Measurements from ENCODE around the gene C16orf54. TPM values are rescaled to one million over a fixed set of nuclear protein-coding genes. Genes with fewer than 3 reads are reported as not detected.
"Not testable (repeated sequence)": the region's sequence is repeated elsewhere in the genome, so short reads cannot be mapped to it uniquely, and the experiment has no call there.

C16orf54 gene
- total RNA-seq, 3 donors from 2014 or later: 1.6 to 3.4 (median 1.7) TPM

DNA sequence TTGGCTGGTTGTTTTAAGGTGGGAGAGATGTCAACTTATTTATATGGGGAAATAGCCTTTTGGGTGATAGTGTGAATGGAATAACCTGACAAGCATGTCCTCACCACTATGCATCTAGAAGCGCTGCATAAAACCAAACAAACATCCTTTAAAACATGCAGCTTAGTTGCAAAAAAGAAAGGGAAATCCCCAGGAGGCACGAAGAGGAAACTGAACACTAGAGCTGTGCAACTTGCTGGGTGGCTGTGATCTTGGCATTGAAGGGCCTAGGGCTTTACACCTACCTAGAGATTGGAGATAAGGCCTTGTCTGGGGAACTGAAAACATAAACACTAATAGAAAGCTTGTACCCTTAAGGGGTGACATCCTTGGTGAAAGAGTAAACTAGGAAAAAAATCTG is 7.3 kb downstream of the C16orf54 start:
- intact Hi-C loops (cut with DNase I, micrococcal nuclease): no loop called here
- Histone ChIP-seq H3K36me3 (ENCODE audit: low read depth) (no peaks in the 10 kb centered on the region), H3K9me3 (no peaks in the 10 kb centered on the region), H3K4me3 (no peak overlapping the region), H3K4me1 (ENCODE audit: low read depth) (peaks cover 47% of the 10 kb centered on the region)
- ATAC-seq: peak; percentile 76
- DNase-seq: no peak
- TF ChIP-seq, protein P1, sequence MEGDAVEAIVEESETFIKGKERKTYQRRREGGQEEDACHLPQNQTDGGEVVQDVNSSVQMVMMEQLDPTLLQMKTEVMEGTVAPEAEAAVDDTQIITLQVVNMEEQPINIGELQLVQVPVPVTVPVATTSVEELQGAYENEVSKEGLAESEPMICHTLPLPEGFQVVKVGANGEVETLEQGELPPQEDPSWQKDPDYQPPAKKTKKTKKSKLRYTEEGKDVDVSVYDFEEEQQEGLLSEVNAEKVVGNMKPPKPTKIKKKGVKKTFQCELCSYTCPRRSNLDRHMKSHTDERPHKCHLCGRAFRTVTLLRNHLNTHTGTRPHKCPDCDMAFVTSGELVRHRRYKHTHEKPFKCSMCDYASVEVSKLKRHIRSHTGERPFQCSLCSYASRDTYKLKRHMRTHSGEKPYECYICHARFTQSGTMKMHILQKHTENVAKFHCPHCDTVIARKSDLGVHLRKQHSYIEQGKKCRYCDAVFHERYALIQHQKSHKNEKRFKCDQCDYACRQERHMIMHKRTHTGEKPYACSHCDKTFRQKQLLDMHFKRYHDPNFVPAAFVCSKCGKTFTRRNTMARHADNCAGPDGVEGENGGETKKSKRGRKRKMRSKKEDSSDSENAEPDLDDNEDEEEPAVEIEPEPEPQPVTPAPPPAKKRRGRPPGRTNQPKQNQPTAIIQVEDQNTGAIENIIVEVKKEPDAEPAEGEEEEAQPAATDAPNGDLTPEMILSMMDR (IDR thresholded peaks at IDR 0.05): no peak

DNA sequence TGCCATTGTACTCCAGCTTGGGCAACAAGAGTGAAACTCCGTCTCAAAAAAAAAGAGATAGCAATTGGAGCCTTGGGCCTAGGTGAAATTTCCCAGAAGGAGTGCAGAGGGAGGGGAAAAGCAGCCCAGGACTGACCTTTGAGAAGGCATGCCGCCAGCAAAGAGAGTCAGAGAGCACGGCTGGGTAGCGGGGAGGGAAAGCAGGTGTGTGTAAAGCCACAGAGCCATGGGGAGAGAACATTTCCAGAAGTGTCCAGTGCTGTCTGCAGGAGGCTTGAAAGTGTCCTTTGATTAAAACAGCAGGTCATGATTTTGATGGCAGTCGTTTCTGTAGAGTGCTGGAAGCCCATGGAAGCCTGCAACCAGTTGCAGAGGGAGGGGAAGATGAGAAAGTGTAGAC is 8.1 kb downstream of the C16orf54 start:
- TF ChIP-seq, protein P1 (IDR thresholded peaks at IDR 0.05): no peak
- Histone ChIP-seq H3K36me3 (ENCODE audit: low read depth) (no peaks in the 10 kb centered on the region), H3K4me1 (ENCODE audit: low read depth) (peaks cover 39% of the 10 kb centered on the region), H3K4me3 (no peak overlapping the region), H3K9me3 (no peaks in the 10 kb centered on the region)
- intact Hi-C loops (cut with DNase I, micrococcal nuclease): no loop called here
- ATAC-seq (peak; percentile 15), DNase-seq (no peak)

DNA sequence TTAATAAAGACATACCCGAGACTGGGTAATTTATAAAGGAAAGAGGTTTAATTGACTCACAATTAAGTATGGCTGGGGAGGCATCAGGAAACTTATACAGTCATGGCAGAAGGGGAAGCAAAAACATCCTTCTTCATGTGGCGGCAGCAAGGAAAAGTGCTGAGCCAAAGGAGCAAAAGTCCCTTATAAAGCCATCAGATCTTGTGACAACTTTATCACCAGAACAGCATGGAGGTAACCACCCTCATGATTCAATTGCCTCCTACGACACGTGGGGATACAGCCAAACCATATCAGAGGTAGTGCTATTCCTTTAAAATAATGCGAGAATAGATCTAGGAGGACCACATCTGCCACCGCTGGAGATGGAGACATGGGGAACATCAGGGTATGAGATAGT is 9.0 kb downstream of the C16orf54 start:
- DNase-seq: peak in 1 of 3 donors; percentile 74
- H3K9me3 ChIP-seq: no peaks in the 10 kb centered on the region
- TF ChIP-seq, protein P1 (IDR thresholded peaks at IDR 0.05): no peak
- peaks cover 37% of the 10 kb centered on the region for H3K4me1 ChIP-seq (ENCODE audit: low read depth)
- H3K4me3 ChIP-seq: no peak overlapping the region
- ATAC-seq: peak; percentile 83
- intact Hi-C loops (cut with DNase I, micrococcal nuclease): no loop called here
- H3K36me3 ChIP-seq (ENCODE audit: low read depth): no peaks in the 10 kb centered on the region

DNA sequence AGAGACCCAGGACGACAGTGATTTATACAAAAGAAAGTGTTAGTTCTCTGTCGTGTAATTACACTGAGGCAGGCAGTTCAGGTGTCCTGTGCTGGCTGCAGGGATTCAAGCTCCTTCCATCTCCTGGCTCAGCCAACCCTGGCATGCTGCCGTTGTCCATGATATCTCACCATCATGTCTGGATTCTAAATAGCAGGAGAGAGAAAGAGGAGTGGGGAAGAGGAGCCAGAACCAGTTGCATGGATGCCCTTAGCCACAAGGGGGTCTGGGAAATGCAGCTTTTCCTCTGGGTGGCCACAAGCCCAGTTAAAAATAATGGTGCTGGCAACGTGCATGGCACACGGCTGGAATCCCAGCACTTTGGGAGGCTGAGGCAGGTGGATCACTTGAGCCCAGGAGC is 9.7 kb downstream of the C16orf54 start:
- Histone ChIP-seq H3K4me3 (no peak overlapping the region), H3K36me3 (ENCODE audit: low read depth) (no peaks in the 10 kb centered on the region), H3K9me3 (no peaks in the 10 kb centered on the region), H3K4me1 (ENCODE audit: low read depth) (peaks cover 34% of the 10 kb centered on the region)
- intact Hi-C loops (cut with DNase I, micrococcal nuclease): no loop called here
- TF ChIP-seq, protein P1 (IDR thresholded peaks at IDR 0.05): no peak
- no peak for ATAC-seq
- no peak for DNase-seq

DNA sequence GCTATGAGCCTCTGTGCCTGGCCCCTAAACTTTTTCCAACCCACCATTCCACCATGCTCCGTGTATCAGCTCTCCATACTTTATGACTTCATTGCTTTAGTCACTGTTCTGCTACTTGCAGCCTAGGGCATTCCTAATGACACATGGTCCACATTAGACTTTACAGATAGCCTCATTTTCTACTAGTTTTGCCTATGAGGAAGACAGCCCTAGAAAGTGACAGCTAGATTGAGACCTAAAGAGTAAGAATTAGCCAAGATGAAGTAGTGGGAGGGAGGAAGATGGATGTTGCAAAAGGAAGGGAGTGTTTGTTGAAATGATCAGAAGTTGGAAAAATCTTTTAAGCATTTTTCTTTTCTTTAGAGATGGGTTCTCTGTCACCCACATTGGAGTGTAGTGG is 11.0 kb downstream of the C16orf54 start:
- no peak for ATAC-seq
- intact Hi-C loops (cut with DNase I, micrococcal nuclease): no loop called here

DNA sequence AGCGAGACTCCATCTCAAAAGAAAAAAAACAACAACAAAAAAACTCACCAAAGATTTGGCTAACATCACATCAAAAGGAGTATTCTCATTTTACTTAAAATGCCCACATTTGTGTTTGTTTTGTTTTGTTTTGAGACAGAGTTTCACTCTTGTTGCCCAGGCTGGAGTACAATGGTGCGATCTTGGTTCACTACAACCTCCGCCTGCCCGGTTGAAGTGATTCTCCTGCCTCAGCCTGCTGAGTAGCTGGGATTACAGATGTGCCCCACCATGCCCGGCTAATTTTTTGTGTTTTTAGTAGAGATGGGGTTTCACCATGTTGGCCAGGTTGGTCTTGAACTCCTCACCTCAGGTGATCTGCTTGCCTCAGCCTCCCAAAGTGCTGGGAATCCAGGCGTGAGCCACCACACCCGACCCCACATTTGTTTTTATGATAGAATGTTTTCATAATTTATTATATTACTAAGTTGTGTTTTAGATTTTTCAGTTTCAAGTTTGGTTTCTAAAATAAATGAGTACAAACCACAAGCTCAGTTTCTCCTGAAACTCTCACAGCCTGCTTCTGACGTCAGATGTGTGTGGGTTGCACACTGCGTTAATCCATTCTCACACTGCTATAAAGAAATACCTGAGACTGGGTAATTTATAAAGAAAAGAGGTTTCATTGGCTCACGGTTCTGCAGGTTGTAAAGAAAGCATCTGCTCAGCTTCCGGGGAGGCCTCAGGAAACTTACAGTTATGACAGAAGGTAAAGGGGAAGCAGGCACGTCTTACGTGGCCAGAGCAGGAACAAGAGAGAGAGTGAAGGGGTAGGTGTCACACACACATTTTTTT is 13.8 kb downstream of the C16orf54 start:
- H3K4me1 ChIP-seq (ENCODE audit: low read depth); ATAC-seq; H3K36me3 ChIP-seq (ENCODE audit: low read depth); H3K9me3 ChIP-seq; intact Hi-C loops (cut with DNase I, micrococcal nuclease); H3K4me3 ChIP-seq; DNase-seq: not testable (repeated sequence)

More for the DNA sequence above, 11.0 kb downstream of the C16orf54 start:
- Histone ChIP-seq H3K36me3 (ENCODE audit: low read depth) (no peaks in the 10 kb centered on the region), H3K4me3 (no peak overlapping the region), H3K4me1 (ENCODE audit: low read depth) (peaks cover 27% of the 10 kb centered on the region), H3K9me3 (no peaks in the 10 kb centered on the region)
- DNase-seq: no peak
- TF ChIP-seq, protein P1 (IDR thresholded peaks at IDR 0.05): no peak

All from mucosa of descending colon (tissue), 3 donors.